ENCODE results near the gene CGAS.
"Not testable (repeated sequence)": the region's sequence is repeated elsewhere in the genome, so short reads cannot be mapped to it uniquely, and the experiment has no call there.

The CGAS gene

DNA sequence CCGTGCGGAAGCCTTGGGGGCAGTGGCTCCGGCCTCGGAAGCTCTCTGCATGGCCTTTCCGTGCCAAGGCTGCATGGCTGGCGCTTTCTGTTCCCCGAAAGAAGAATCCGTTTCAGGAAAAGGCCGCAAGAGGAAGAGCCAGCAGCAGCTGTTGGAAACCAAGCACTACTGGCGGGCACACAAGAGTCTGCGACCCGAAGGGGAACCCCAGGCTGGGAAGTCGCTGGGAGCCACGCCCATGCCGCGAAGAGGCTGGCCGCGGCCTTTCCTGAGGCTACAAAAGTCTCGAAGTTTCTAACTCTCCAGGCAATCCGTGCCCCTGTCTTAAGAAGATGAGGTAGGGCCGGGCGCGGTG is at the start of gene CGAS:
Gene CGAS, minus strand, starts transcription at position 191 of the 355 bp plus-strand sequence. Its CDS starts 116 bp downstream, at position 75.
- peak; percentile 71 for DNase-seq (ENCODE audit: low read depth)

DNA sequence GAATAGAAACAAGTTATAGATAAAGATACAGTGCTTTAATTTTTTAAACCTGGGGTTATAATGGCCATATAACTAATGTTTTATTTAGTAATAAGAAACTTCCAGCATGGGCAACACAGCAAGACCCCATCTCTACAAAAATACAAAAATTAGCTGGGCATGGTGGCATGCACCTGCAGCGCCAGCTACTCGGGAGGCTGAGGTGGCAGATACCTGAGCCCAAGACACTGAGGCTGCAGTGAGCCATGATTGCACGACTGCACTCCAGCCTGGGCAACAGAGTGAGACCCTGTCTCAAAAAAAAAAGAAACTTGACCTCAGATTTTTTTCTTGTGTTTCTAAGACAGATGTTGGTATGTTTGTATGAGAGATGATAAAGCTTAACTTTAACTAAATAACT is 45.8 kb upstream of the CGAS start:
- no peak for DNase-seq (ENCODE audit: low read depth)

DNA sequence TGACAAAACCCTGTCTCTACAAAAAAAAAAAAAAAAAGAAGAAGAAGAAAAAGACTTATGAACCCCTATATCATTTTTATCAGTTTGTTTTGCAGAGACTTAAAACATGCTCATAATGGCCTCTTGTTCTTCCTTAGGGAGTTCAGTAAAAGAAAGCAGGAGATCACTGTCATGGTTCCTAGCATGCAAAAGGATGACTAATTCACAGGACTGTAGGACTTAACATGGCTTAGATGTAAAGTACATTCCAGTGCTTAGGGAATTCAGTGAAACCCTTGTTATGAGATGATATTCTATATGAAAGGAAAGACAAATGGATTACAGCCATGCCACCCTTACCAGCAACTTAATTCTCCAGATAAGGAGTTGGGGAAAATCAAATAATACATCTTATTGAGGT is 39.3 kb upstream of the CGAS start:
- DNase-seq (ENCODE audit: low read depth): no peak

DNA sequence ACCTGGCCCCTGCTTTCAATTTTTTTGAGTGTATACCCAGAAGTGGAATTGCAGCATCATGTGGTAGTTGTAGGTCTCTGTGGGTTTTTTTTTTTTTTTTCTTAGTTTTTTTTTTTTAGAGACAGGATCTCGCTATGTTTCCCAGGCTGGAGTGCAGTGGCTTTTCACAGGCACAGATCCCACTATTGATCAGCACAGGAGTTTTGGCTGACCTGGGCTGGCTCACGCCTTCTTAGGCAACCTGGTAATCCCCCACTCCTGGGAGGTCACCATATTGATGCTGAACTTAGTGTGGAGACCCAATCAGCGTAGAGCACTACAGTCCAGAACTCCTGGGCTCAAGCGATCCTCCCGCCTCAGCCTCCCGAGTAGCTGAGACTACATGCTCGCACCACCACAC is 35.4 kb upstream of the CGAS start:
- no peak for DNase-seq (ENCODE audit: low read depth)

DNA sequence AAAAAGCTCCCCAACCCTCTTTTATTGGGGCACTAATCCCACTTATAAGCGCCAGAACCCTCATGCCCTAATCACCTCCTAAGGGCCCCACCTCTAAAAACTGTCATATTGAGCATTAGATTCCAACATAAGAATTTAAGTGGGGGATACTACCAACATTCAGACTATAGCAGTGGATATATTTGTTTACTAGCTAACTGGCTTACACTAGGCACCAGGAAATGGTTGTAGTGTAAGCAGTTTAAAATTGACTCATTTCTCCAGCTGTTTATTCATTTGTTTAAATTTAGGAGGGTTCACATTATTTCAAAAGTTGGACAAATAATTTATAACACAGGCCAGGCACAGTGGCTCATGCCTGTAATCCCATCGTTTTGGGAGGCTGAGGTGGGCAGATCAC is 32.3 kb upstream of the CGAS start:
- DNase-seq (ENCODE audit: low read depth): no peak

DNA sequence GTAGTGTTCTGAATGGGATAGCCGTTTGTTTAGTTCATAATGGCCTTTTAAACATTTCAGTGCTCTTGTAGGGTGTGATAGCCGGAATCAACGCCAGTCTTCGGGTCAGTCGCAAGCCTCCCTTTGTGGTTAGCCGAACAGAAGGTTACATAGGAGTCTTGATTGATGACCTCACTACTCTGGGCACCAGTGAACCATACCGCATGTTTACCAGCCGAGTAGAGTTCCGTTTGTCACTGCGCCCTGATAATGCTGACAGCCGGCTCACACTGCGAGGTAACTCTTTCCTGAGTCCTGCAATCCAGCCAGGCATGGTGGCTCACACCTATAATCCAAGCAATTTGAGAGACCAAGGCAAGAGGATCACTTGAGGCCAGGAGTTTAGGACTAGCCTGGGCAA is 29.9 kb upstream of the CGAS start:
- DNase-seq (ENCODE audit: low read depth): no peak

DNA sequence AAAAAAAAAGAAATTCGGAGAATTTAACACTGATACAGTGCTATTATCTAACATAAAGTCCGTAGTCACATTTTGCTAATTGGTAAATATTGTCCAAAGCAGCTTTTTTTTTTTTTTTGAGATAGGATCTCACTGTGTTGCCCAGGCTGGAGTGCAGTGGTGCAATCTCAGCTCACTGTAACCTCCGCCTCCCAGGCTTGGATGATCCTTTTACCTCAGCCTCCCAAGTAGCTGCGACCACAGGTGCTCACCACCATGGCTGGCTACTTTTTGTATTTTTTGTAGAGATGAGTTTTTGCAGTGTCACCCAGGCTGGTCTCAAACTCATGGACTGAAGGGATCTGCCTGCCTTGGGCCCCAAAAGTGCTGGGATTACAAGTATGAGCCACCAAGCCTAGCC is 25.3 kb upstream of the CGAS start:
- no peak for DNase-seq (ENCODE audit: low read depth)

DNA sequence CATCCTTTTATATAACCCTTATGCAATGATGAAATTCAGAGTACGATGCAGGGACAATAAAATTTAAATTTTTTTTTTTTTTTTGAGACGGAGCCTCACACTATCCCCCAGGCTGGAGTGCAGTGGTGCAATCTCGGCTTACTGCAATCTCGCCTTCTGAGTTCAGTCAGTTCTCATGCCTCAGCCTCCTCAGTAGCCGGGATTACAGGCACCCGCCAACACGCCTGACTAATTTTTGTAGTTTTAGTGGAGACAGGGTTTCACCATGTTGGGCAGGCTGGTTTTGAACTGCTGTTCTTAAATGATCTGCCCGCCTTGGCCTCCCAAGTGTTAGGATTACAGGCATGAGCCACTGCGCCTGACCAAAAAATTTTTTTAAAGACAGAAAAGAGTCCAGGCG is 24.6 kb upstream of the CGAS start:
- no peak for DNase-seq (ENCODE audit: low read depth)

DNA sequence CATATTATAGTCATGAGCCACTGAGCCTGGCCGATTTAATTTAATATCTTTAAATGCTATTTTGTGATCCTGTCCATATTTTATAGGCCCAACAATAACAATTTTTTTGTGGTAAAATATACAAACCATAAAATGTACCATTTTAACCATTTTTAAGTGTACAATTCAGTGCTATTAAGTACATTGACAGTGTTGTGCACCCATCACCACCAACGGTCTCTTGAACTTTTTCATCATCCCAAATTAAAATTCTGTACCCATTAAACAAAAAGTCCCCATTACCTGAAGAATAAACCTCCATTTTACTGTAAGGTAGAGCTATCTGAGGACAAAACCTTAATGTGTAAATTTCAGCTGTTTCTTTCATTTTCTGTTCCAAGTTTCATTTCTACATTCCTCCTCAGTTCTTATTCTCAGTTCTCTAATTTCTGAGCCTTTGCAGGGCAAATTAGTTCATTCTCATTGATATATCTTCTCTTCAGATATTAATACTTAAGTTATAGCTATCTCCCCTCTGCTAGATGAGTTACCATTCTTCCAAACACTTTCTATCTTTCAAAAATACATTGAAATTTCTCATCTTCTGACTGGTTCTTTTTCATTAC is 19.7 kb upstream of the CGAS start:
- no peak for DNase-seq (ENCODE audit: low read depth)

DNA sequence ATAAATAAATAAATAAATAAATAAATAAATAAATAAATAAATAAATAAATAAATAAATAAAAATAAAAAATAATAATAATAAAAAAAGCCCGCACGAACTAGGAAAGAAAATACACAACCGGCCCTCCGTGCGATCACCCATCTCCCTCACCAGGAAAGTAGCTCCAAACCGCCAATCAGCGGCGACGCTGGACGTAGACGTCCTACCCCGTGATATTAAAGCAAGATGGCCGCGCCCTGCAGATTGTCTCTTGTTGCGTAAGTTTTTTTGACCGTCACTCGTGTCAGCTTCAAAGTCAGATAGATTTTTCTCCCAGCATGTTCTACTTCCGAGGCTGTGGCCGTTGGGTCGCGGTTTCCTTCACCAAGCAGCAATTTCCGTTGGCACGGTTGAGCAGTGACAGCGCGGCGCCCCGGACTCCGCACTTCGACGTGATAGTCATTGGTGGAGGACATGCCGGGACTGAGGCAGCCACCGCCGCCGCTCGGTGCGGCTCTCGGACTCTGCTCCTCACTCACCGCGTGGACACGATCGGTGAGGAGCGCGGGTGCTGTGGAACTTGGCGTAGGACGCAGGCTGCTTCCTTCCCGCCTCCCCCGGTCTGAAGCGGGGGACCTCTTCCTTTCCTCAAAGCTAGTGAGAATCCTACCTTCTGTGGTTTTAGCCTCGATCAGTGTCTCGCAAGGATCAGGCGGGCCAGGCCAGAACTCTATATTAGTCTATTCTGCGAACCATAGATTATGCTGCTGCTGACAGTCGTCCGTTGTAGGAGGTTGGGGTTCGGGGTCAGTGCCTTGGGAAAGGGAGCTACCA is 9.6 kb upstream of the CGAS start, which contains the start of gene MTO1:
Gene MTO1, plus strand, starts transcription at position 201 of the 814 bp plus-strand sequence. Its CDS starts 118 bp downstream, at position 319.
- peak; percentile 77 for DNase-seq (ENCODE audit: low read depth)

DNA sequence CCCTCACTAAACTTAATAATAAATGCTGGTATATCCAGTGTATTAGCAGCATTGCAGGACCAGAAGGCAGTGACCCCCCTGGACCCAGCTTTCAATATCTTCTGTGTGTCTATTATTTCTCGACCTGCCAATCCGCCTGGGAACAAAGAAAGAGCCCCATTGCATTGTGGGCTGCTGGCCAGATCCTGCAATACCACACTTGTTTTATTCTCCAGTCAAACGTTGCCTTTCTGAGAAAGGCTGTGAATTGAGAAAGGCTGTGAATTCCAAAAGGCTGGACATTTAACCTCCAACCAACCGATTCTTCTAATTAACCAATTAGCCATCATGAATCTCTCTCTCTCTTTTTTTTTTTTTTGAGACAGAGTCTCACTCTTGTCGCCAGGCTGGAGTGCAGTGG is 8.0 kb upstream of the CGAS start:
- DNase-seq (ENCODE audit: low read depth): no peak

DNA sequence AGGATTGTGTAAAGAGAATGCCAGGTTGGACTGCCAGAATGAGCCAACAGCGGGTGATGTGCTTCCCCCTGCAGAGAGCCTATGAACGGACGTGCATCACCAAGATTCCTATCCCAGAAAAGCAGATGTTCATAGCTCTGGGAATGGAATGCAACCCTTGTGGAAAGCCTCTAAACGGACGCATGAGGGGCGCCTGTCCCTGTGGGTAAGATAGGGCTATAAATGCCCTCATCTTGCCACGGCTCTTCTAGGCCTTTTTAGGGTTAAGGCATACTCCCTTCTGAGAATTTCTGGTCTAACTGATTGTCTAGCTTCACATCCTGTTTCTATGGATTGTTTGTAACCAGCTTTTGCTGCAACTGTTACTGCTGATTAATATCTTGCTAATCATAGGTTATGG is 7.4 kb upstream of the CGAS start:
- not testable (repeated sequence) for DNase-seq (ENCODE audit: low read depth)

DNA sequence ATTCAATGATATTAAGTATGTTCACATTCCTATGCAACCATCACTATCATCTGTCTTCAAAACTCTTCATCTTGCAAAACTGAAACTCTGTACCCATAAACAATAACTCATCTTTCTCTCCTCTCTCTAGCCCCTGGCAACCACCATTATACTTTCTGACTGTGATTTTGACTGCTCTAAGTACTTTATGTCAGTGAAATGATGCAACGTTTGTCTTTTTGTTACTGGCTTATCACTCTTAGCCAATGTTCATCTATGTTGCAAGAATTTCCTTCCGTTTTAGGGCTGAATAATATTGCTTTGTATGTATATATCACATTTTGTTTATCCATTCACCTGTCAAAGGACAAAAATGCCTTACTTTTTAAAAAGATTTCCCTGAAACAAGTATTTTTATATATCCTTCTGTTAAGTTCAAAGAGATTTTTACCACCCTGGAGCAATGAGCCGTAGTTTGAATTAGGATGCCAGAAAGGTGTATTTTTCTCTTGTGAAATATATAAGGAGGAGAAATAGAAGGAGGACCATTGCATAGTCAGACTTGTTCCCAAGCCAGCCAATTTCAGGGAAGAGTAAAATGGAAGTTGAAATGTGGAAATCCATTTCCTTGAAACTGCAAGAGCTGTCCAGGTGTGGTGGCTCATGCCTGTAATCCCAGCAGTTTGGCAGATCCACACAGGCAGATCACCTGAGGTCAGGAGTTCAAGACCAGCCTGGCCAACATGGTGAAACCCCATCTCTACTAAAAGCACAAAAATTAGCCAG is 4.0 kb upstream of the CGAS start:
- no peak for DNase-seq (ENCODE audit: low read depth)

DNA sequence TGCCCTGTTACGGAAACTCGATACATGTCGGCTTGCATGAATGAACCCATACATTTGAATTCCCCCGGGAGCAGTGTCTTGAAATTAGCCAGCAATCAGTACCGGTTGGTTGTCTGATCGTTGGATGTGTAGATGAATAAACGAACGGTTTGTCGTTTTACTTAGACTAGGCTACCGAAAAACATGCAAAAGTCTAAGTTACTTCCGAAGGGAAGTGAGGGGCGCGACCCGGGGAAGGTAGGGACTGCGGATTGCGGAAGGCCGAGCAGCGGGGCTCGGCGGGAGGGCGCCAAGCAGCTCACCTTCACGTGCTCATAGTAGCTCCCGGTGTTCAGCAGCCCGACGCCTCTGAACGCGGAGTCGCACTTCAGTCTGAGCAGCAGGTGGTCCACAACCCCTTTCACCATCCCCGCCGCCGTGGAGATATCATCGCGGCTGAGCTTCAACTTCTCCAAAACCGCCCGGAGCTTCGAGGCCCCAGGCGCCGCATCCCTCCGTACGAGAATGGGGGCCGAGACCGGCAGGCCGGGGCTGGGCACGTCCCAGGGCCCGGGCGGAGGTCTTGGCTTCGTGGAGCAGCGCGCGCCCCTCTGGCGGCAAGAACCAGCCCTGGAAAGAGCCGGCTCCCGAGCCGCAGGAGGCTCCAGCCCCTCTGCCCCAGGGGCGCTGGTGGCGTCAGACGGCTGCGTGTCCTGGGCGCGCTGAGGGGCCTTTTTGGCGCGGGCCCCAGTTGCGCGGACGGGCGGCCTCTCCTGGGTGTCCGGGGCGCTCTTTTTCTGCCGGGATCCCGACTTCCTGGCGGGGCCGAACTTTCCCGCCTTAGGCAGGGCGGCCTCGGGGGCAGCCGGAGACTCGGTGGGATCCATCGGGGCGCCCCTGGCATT is 632 bp downstream of the CGAS start:
- DNase-seq (ENCODE audit: low read depth): peak; percentile 39

DNA sequence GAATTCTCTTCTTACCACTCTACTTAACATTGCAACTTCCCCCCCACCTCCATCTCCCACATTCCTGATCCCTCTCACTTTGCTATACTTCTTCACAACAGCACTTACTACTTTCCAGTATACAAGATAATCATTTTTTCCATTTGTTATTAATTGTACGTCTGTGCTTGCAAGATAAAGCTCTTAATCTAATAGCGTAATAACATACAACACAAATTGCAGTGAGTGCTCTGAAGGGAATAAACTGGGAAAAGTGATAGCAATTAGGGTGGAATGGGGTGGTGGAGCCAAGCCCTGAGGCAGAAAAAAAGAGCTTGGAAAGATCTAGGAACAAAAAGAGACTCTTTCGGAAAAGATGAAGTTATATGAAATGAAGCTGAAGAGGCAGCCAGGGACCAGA is 8.5 kb downstream of the CGAS start:
- DNase-seq (ENCODE audit: low read depth): no peak

DNA sequence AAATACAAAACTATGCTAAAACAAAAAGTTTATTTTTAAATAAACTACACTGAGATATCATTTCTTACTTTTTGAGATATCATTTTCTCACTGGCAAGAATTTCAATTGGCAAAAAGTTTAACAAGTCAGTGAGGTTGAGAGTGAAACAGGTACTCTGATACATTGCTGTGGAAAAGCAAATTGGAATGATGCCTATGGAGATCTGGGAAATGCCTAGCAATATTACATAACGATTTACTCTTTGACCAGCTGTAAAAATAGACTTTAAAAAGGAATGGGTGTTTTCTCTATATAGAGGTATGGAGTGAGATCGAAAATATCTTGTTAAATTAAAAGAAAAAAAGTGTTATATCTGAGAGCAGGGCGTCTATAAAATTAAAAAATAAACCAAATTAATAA is 16.9 kb downstream of the CGAS start:
- no peak for DNase-seq (ENCODE audit: low read depth)

DNA sequence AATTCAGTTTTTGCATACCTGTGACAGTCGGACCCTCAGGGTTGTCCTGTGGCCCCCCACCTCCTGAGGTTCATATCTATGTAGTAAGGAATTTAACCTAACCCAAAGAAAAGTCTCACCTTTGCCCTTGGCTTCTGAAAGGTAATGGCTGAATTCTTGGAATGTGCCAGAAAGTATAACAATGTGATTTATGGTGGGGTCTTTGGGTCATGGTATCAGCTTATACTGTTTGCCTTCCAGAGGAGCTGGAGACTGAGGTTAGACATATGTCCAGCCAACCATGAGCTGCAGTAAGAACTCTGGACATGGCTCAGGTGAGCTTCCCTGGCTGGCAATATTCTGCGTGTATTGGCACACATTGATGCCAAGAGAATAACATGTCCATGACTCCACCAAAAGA is 30.6 kb downstream of the CGAS start:
- DNase-seq (ENCODE audit: low read depth): no peak

DNA sequence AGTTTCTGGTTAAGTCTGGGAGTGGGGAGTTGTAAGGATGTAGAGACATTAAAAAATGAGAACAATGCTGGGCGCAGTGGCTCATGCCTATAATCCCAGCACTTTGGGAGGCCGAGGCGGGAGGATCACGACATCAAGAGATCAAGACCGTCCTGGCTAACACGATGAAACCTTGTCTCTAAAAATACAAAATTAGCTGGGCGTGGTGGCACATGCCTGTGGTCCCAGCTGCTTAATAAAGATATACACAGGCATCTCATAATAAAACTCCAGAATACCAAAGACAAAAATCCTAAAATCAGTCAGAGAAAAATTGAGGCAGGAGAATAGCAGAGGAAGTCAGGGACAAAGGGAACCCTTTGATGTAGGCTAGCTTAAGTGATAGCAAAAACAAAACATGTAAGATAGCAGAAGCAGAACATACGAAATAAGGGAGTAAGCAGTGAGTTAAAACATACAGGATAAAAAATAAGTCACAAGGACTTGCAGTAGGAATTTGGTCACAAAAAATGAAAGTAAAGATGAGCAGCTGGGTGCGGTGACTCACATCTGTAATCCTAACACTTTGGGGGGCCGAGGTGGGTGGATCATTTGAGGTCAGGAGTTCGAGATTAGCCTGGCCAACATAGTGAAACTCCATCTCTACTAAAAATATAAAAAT is 33.9 kb downstream of the CGAS start:
- DNase-seq (ENCODE audit: low read depth): no peak

DNA sequence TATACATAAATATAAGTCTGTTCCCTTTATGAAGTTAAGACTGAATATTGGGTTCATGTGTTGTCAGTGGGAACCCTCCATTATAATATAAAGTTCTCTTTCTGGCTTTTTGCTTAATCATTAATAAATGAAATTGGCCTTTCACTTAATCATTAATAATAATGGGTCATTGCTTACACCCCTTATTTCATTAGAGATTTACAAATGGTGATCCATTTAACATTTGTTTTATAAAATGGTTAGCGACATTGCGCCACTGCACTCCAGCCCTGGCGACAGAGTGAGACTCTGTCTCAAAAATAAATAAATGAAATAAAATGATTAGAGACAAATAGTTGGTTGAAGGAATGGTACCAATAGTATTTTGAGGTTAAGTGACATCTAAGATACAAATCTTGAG is 39.0 kb downstream of the CGAS start:
- DNase-seq (ENCODE audit: low read depth): no peak

DNA sequence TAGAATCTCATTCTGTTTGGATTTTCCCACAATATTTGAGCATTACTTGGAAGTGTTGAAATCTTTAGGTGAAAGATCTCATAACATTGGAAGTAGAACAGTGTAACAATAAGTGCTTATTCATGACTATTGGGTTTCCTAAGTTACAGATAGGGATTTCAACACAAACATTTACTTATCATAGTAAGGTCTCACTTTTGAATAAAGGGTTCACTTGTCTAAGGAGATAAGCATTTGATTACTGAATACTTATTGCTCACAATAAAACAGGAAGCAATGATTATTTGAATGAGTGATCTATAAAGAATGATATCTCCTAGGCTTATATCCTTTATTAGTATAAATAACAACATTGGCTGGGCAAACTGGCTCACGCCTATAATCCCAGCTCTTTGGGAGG is 42.7 kb downstream of the CGAS start:
- no peak for DNase-seq (ENCODE audit: low read depth)

DNA sequence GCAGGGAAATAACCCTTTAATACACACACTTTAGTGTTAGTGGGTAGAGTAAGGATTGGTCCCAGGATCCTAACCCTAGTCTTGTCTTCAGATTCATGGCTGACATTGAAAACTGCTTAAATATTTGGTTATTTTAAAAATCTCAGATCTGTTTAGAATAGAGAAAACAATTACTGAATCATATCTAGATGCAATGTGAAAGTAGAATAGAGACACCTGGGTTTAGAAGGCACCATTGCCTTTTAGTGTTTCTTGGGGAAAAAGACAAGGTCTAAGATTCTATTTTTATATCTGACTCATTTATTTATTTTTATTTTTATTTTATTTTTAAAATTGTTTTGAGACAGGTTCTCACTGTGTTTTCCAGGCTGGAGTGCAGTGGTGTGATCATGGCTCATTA is 51.4 kb downstream of the CGAS start:
- DNase-seq (ENCODE audit: low read depth): no peak

DNA sequence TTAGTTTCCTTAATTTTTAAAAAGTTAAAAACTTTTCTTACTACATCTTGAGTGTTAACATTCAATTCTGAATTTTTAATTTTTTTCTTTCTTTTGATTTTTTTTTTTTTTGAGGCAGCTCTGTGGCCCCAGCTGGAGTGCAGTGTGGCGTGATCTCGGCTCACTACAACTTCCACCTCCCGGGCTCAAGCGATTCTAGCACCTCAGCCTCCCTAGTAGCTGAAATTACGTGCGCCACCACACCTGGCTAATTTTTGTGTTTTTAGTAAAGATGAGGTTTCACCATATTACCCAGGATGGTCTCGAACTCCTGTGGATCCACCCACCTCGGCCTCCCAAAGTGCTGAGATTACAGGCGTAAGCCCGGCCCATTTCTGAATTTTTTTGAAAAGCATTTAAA is 56.2 kb downstream of the CGAS start:
- DNase-seq (ENCODE audit: low read depth): no peak

All from activated T-cell treated with anti-CD3 and anti-CD28 coated beads for 24 hours (primary cell).